GM13977 (cell line): ENCODE results near the gene UTS2B.
A peak's percentile ranks its signal among the peaks of the same experiment; 100 is the strongest.
"Not testable (repeated sequence)": the region's sequence is repeated elsewhere in the genome, so short reads cannot be mapped to it uniquely, and the experiment has no call there.

Experiments
- DNase-seq: peaks from one replicate; pipeline ENCODE4 v3.0.0; 2012; ENCODE audit warnings: low spot score
- CTCF ChIP-seq: IDR thresholded peaks from 2 replicates; pipeline ENCODE4 v1.5.1; 2012; ENCODE audit warnings: mild to moderate bottlenecking, control low read depth; ENCODE audit not compliant: insufficient read depth; ENCODE audit errors: extremely low read depth, missing control alignments
- in situ Hi-C: fragments of 300-500 bp; cut with MboI; formaldehyde crosslinking; loops from one replicate; pipeline ENCODE4 v1.12.0; 2022; ENCODE audit warnings: low sequenced_read_pairs, low pct_unique_long_range_greater_than_20kb, mixed read lengths, inconsistent platforms; ENCODE audit not compliant: unreplicated experiment

Gene UTS2B

GRCh38 chr3:191280111-191280510 is 50.2 kb downstream of the UTS2B start:
- in situ Hi-C loops: no loop called here
- no peak for DNase-seq

GRCh38 chr3:191275751-191276150 is 54.6 kb downstream of the UTS2B start:
- no peak for TF ChIP-seq CTCF
- no peak for DNase-seq
- in situ Hi-C loops: no loop called here

More at GRCh38 chr3:191280111-191280510, 50.2 kb downstream of the UTS2B start:
- no peak for TF ChIP-seq CTCF

- DNase-seq, in situ Hi-C loops: not testable (repeated sequence)
Measured at GRCh38 chr3:191275244-191275643, 55.1 kb downstream of the UTS2B start.

- DNase-seq: no peak
- no peak for TF ChIP-seq CTCF
- in situ Hi-C loops: no loop called here
Measured at GRCh38 chr3:191269289-191270085, 60.8 kb downstream of the UTS2B start.

- no peak for TF ChIP-seq CTCF
- in situ Hi-C loops: no loop called here
- DNase-seq: no peak
Measured at GRCh38 chr3:191268737-191269136, 61.6 kb downstream of the UTS2B start.

- DNase-seq: no peak
- in situ Hi-C loops: no loop called here
- TF ChIP-seq CTCF: no peak
Measured at GRCh38 chr3:191263850-191264249, 66.5 kb downstream of the UTS2B start.

GRCh38 chr3:191263365-191263764 is 67.0 kb downstream of the UTS2B start:
- peak; percentile 29 for DNase-seq
- no peak for TF ChIP-seq CTCF
- in situ Hi-C loops: no loop called here
